GM19463 (cell line): ENCODE measurements around the gene PTPN3.
A peak's percentile ranks its signal among the peaks of the same experiment; 100 is the strongest.
"Not testable (repeated sequence)": the region's sequence is repeated elsewhere in the genome, so short reads cannot be mapped to it uniquely, and the experiment has no call there.

Experiments
- ATAC-seq: cut with Tn5 transposase; IDR thresholded peaks from one replicate; pipeline ENCODE4 v1.9.1; 2021; ENCODE audit warnings: mild to moderate bottlenecking, moderate library complexity; ENCODE audit not compliant: unreplicated experiment

Gene PTPN3

DNA sequence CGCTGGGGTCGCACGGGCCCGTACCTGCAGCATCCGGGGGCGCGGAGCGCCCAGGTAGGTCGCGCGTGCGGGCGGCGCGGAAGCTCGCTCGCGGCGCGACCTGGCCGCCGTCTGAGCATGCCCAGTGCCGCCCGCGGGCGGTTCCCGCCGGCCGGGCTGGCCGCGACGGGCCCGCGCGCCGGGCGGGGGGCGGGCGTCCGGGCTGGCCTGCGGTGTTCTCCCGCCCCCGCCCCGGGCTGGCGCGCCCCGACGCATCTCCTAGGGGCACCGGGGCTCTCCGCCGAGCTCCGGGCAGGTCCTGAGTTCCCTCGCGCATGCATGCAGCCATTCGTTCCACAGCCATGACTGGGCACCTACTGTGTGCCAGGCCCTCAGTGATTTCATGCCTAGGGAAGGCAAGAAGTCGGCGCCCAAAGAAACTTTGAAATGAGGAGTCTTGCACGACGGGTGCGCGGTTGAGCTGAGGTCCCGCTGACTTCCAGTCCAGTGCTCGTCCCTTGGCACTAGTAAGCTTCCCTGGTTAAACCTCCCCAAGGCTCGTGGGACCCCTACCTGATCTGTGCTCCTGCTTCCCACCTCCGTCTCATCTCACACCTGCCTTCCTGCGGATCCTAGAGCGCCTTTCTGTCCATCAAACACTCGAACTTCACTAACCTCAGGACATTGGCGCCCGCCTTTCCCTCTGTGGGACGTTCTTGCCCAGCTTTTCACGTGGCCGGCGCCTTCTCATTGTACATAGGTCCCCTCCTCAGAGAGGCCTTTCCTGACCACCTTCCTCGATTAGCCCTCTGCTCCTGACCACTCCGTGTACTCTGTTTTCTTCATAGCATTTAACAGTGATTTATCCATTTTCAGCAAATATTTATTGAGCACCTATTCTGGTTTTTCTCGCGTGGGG, at the start of gene PTPN3:
TSS of gene PTPN3 (minus strand) at position 113 of the 898 bp plus-strand sequence. CDS start 34,873 bp downstream, outside the sequence.
- no peak for ATAC-seq

DNA sequence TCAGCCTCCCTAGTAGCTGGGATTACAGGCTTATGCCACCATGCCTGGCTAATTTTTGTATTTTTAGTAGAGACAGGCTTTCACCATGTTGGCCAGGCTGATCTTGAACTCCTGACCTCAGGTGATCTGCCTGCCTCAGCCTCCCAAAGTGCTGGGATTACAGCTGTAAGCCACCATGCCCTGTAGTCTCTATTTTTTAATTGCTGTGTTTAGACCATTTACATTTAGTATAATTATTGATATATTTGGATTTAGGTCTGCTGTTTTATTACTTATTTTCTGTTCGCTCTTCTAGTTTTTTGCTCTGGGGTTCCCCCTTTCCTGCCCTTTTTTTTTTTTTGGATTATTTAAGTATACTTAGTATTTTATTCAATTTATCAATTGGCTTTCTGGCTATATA, 46.8 kb upstream of the PTPN3 start:
- ATAC-seq, result not testable (repeated sequence)

GRCh38 chr9:109542922-109543321, 44.8 kb upstream of the PTPN3 start:
- ATAC-seq, result no peak

GRCh38 chr9:109538346-109538745, 40.2 kb upstream of the PTPN3 start:
- no peak for ATAC-seq

- ATAC-seq, result no peak
Observed at GRCh38 chr9:109537288-109537687, 39.2 kb upstream of the PTPN3 start.

- ATAC-seq, result no peak
Observed at GRCh38 chr9:109536859-109537258, 38.8 kb upstream of the PTPN3 start.

- no peak for ATAC-seq
Observed at GRCh38 chr9:109535365-109535764, 37.3 kb upstream of the PTPN3 start.

GRCh38 chr9:109534151-109534550, 36.0 kb upstream of the PTPN3 start:
- no peak for ATAC-seq

- not testable (repeated sequence) for ATAC-seq
Observed at GRCh38 chr9:109532652-109533051, 34.5 kb upstream of the PTPN3 start.

- no peak for ATAC-seq
Observed at GRCh38 chr9:109522106-109522505, 24.0 kb upstream of the PTPN3 start.

GRCh38 chr9:109520475-109521132, 22.5 kb upstream of the PTPN3 start:
- peak; percentile 87 for ATAC-seq

- no peak for ATAC-seq
Observed at GRCh38 chr9:109519366-109519765, 21.3 kb upstream of the PTPN3 start.

DNA sequence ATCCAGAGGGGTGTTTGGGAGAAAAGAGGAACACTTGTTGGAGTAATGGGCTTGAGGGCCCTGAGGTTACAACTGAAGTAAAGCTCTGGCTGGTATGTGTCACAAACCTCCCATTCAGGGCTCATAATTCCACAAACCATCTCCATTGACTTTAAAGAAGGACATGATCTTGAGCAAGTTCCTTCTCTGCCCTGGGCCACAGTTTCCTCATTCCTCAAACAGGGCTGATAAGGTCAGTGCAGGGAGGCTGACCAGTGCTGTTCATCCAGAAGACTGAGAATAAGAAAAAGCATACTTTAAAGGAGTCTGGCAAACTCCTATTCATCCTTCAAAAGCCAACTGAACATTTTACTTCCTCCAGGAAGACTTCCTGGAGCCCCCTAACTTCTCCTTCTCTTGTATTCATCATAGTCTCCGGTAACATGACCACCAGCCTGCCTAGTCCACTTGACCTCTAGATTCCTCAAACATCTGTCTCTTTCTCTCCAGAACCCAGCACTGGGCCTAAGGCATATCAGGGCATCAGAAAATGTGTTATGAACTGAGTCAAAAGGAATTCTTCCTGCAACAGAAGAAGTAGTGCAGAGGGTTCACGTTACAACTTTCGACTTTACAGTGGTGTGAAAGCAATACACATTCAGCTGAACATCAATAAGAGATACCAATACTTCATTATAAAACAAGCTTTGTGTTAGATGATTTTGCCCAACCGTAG, 20.7 kb upstream of the PTPN3 start:
- no peak for ATAC-seq

DNA sequence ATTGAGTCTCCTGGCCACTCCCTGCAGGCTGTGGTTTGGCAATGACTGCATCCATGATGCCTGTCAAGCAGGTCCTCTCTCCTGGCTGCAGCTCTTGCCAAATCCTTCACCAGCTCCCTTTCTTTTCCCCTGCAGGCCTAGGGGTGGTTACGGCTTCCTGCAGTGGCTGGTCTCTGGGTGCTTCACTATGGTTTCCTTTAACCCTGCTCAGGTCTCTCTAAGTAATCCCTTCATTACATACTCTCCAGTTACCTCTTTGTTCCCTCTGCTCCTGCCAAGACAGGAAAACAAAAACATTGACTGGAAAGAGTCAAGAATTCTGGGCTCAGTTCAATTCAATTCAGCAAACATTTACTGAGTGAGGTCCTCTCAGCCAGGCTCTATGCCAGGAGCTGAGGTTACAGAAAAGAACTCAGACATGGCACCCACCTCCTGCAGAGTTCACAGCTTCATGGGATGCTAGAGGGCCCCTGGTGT, 19.8 kb upstream of the PTPN3 start:
- ATAC-seq, result no peak

- ATAC-seq, result no peak
Observed at GRCh38 chr9:109513871-109514270, 15.8 kb upstream of the PTPN3 start.

DNA sequence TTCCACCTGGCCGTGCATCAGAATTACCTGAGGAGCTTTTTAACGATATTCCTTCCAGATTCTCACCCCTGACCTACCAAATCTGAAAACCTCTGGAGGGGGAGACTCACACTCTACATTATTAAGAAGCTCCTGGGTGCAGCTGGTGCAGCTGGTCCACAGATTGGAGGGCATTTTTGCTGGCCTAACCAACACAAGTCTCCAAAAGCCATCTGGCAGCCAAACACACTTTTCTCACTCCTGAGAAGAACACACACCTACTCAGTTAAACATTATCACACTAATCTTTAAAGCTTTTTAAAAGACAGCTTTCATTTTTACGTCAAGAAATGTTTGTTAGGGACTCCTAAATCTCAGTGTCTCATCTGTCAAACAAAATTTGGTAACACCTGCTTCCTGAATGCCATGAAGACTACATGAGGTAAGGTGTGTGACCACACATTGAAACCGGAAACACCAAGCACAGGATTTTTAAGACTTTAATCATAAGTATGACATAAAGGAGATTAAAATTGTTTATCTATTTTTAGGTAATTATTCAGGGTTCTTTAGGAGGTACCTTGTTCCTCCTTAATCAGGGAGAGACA, 14.2 kb upstream of the PTPN3 start:
- no peak for ATAC-seq

DNA sequence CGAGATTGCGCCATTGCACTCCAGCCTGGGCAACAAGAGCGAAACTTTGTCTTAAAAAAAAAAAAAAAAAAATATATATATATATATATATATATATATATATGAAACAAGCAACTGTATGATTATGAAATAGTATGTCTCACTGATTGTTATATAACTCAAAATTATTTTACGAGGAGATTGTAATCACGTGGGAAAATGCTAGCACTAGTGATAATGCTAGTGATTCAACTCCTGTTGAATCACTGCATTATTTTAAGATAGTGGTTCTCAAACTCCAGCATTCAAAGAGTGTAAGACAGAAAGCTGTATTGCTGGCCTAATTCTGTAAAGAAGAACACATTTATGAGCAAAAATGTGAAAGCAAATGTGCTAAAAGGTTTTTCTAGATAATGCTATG, 12.4 kb upstream of the PTPN3 start:
- no peak for ATAC-seq

- not testable (repeated sequence) for ATAC-seq
Observed at GRCh38 chr9:109510042-109510441, 11.9 kb upstream of the PTPN3 start.

DNA sequence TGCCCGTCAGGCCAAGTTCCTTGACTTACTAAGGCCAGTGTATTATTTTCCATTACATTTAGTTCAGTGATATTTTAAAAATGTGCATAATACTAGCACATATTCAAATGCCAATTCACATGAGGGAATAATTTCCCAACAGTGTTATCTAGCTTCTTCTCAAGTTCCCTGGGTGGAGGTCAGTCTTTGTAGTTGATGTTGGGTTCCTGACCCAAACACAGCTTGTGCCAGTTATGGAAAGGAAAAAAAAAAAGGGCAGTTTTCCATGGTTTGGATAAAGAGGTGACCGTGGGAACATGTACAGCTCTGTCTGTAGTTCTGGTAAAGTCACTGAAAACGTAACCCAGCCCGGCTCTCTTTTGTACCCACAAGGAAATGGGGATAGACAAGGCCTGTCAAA, 11.5 kb upstream of the PTPN3 start:
- ATAC-seq, result no peak

- no peak for ATAC-seq
Observed at GRCh38 chr9:109507421-109507838, 9.3 kb upstream of the PTPN3 start.
